ENCODE results near the gene NPLOC4.

Gene NPLOC4

DNA sequence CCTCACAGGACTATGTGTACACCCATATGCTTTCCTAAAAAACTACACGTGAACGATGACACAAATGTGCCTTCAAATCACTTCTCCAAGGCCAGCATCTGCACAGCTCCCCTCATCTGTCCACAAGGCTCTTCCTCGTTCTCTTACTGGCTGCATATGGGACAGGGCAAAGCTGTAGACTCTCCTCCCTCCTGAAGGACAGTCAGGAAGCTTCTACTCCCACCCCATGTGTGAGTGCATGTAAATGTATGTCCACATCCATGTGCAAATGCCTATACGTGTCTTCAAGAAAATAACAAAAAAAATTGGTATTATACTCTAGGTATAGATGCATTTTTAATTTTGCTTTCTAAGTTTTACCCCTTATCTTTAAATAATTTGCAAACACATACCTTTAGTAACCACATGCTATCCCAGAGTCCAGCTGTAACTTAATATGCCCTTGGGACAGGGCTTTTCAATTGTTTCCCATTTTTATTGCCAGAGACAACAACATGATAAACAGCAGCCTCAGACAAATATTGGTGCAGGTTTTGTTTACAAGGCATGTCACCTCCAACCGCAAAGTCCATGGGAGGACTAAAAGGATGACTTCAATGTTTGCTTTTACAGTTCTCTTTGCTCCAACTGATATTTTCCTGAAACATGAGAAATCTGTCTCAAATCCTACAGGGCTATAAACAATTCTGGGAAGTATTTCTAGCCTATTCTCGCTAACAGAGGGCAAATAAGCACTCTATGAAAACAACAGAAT lies 53.1 kb downstream of the NPLOC4 start:
- DNase-seq (ENCODE audit: low spot score): no peak

DNA sequence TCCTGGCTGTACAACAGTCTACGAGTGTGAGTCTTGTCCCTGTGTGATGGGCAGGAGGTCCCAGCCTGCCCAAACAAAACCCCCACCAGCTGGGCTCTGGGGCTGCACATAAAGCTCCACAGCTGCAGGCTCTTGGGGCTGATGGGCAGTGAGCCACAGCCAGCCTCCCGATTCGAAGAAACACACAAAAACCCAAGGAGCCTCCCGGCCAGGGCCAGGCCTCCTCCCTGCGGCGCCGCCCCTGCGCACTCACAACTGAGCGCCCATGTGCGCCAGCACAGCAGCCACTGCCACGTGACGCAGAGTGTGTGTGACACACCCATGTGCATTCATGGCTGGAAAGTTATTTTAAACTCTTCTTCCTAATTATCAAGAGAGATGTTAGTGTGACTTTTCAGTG lies 54.2 kb downstream of the NPLOC4 start:
- no peak for DNase-seq (ENCODE audit: low spot score)

- DNase-seq (ENCODE audit: low spot score): no peak
Observed at GRCh38 chr17:81582341-81582740, 54.6 kb downstream of the NPLOC4 start.

DNA sequence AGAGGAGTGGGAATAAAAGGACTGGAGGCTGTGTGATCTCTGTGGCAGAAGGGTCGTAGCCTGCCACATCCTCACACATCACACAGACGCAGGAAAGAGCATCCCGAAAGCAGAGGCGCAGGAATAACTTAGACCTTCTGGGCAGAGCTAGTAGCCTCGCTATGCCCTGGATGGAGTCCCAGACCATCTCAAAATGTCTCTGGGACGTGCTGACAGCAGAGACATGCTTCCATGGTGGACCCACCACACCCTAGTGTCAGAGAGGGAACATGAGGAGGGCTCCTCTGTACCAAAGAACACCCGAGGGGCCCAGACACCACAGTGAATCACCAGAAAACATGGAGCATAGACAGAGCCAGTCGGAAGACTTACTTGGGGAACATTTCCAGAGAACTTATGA lies 55.2 kb downstream of the NPLOC4 start:
- DNase-seq (ENCODE audit: low spot score): no peak

DNA sequence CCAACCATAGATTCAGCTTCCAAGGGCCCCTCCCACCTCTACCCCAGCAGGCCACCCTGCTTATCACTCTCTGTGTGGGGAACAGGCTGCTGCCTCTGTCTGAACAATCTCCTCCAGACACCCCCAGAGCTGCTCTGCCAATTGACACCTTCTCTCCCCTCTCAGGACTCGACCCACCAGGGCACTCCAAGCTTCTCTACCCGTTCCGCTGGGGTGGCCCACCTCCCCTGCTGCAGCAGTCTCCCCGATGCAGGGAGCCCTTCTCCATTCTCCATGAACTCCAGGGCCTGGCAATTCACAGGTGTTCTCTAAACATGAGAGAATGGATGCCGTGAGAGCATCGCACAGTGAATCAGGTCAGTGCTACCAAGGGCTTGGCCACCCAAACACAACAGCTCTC lies 56.4 kb downstream of the NPLOC4 start:
- no peak for DNase-seq (ENCODE audit: low spot score)

DNA sequence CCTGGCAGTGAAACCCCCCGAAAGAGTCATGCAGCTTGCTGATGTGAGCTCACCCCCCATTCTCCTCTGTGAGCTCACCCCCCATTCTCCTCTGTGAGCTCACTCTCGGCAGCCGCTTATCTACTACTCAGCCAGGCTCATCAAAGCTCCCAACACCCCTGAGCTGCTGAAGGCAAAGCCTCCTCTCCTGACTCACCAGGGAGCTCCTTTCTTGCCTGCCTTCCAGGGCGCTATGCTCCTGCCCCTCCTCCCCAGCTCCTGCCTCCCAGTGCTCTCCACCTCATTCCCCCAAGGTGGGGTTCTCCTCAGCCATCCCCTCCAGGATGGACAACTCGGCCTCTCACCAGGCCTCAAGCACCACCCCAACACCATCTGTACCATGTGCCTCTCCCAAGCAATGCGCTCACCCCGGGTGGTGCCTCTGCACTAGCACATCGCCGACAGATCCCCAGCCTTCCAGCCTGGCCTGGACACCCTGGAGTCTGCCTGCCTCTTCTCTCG lies 57.0 kb downstream of the NPLOC4 start:
- DNase-seq (ENCODE audit: low spot score): no peak

DNA sequence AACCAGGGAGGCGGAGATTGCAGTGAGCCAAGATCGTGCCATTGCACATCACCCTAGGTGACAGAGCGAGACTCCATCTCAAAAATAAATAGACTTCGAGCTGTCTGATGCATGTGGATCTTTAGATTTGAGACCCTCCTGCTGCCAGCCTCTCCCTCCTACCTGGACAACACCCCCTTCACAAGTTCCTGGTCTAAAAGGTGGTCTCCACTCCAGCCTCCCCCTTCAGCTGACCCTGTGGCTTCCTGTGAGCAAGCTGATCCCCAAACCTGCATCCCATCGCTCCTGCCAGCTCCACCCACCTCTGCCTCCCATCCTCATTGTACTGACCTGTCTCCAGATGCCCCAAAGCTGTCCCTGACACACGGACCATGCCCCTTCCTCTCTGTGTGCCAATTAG lies 57.6 kb downstream of the NPLOC4 start:
- no peak for DNase-seq (ENCODE audit: low spot score)

GRCh38 chr17:81578561-81579225 lies 58.2 kb downstream of the NPLOC4 start:
- no peak for DNase-seq (ENCODE audit: low spot score)

DNA sequence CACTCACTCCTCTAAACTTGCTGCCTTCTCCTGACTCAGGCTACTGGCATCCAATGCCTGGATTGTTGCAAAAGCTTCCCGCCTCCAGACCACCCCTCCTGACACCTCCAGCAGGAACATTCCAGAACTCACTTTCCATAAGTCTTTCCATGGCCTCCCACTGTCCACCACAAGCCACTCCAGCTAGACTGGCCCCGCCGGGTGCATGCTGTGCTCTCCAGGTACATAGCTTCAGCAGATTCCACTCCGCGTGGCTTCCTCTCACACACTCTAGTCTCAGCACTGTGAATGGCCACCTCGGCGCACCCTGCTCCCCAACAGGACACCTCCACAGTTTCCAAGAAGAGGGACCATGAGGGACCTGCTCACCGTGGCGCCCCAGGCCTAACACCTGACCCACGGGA lies 58.9 kb downstream of the NPLOC4 start:
- DNase-seq (ENCODE audit: low spot score): no peak

GRCh38 chr17:81577278-81578000 lies 59.5 kb downstream of the NPLOC4 start:
- no peak for DNase-seq (ENCODE audit: low spot score)

GRCh38 chr17:81576621-81577277 lies 60.2 kb downstream of the NPLOC4 start:
- DNase-seq (ENCODE audit: low spot score): no peak

DNA sequence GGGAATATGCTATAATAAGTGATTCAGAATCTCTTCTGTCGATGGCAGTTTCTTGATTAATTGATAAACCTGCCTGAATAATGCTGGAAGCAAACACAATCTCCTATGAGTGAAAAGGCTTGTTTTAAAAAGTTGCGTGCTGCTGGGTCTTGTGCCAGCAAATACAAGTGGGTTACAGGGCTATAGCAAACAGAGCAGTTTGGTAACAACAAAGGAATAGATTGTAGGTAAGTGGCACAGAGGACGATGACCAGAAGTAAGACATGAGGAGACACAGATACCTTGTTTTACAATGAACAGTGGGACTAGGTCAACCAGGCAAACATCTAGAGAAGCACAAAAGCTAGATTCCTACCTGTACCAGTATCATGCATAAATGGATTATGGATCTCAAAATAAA lies 61.1 kb downstream of the NPLOC4 start:
- DNase-seq (ENCODE audit: low spot score): no peak

DNA sequence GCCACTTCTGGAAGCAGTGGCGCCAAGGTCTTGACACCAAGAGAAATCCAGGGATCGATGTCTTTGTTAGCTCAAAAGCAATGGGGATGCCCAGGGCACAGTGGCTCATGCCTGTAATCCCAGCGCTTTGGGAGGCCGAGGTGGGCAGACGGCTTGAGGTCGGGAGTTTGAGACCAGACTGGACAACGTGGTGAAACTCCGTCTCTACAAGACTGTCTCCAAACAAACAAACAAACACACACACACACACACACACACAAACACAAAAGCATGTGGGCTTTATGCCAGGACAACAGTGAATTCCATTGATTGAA lies 62.3 kb downstream of the NPLOC4 start:
- no peak for DNase-seq (ENCODE audit: low spot score)

- DNase-seq (ENCODE audit: low spot score): no peak
Observed at GRCh38 chr17:81573794-81574642, 62.9 kb downstream of the NPLOC4 start.

DNA sequence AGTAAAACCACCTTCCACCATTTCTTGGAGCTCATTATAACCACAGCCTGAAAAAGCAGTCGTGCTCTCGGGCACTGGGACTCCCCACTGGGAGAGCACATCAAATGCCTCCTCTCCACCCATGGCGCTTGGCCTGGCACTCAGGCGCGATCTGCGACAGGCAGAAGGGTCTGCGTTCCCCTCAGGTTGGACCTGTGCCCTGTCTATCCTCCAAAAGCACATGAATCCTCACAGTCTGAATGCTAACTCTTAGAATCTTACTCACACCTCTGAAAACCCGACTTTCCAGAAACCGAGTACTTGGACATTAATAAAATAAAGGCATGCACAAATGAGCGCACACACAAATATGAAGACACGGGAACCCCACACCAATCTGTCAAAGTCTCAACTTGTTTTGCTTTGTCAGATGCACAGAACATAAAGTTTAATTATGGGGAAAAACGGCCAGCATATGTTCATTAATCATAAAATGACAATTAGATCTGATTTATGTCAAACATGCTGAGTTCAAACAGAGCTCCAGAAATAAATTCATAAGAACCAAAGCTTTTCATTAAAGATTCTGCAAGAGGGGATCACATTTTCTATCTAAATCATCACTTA lies 64.2 kb downstream of the NPLOC4 start:
- no peak for DNase-seq (ENCODE audit: low spot score)

GRCh38 chr17:81570964-81571363 lies 65.9 kb downstream of the NPLOC4 start:
- no peak for DNase-seq (ENCODE audit: low spot score)

DNA sequence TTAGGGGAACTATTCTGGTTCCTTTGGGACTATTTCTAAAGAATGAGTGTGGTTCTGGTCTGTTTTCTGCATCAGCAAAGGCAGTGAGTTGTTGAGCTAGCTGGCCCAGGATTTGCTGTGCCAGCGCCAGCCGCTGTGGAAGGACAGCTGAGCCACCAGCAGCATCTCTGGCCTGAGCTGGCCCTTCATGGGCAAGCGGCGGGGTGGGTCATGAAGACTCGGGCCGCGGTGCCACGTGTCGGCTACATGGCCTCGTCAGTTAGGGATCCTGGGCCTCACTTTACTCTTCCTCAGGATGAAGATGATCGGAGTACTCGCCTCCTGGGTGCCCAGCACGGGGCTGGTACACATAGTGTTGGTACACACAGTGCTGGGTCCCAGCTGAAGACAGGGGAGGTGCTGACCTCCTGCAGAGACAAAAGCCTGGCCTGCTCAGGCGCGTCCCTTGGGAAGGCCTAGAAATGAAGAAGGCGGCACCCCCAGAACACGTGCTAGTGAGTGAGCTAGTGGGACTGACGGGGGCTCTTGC lies 66.9 kb downstream of the NPLOC4 start:
- DNase-seq (ENCODE audit: low spot score): no peak

DNA sequence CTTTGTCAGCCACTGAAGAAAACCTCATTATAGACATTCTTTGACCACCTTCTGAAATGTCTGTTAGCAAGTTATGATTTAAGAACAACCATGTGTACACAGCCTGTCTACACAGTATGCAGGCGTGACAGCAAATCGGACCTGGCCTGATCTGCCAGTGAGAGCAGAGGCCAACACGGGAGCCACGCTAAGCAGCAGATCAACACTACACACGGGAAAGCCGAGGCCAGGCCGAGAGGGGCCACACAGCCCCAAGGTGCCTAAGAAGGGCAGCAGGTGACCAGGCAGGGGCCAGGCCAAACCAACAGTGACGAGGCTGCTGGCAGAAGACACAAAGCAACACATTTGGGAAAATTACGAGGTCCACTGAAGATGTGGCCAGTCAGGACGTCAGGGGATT lies 68.5 kb downstream of the NPLOC4 start:
- no peak for DNase-seq (ENCODE audit: low spot score)

DNA sequence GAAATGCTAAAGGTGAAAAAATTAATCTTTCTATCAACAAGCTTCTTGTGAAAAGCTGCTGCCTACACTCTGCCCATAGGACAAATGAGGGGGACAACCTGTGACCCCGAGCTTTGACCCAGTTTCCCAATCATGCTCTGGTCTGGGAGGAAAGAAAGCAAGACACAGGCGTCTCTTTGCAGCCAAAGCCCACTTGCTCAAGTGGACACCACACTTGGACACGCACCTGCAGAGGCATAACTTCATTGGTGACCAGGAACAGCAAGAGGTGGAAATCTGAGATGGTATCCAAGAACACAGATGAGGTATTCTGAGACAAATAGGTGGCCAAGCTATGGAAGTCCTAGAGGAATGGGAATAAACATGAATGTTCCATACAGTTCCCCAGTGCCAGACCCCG lies 69.7 kb downstream of the NPLOC4 start:
- DNase-seq (ENCODE audit: low spot score): no peak

- no peak for DNase-seq (ENCODE audit: low spot score)
Observed at GRCh38 chr17:81566461-81567126, 70.3 kb downstream of the NPLOC4 start.

Data from germinal center (tissue), 1 donor.